ENCODE results near the gene DNAJB11.
"Not testable (repeated sequence)": the region's sequence is repeated elsewhere in the genome, so short reads cannot be mapped to it uniquely, and the experiment has no call there.

DNAJB11 gene

GRCh38 chr3:186570096-186570940 lies at the start of gene DNAJB11:
Gene DNAJB11 (plus strand): TSS chr3:186570720. CDS start chr3:186570898, 178 bp downstream.
- peak; percentile 98 to 99 for DNase-seq

- no peak for DNase-seq
Measured at GRCh38 chr3:186520957-186521842, 49.3 kb upstream of the DNAJB11 start.

GRCh38 chr3:186523022-186523421 lies 47.5 kb upstream of the DNAJB11 start:
- no peak for DNase-seq

- no peak for DNase-seq
Measured at GRCh38 chr3:186523434-186523833, 47.1 kb upstream of the DNAJB11 start.

GRCh38 chr3:186524616-186525015 lies 45.9 kb upstream of the DNAJB11 start:
- no peak for DNase-seq

GRCh38 chr3:186525369-186526255 lies 44.9 kb upstream of the DNAJB11 start:
- DNase-seq: no peak

- DNase-seq: no peak
Measured at GRCh38 chr3:186526256-186526606, 44.3 kb upstream of the DNAJB11 start.

GRCh38 chr3:186529201-186529999 lies 41.1 kb upstream of the DNAJB11 start:
- no peak for DNase-seq

GRCh38 chr3:186530415-186530814 lies 40.1 kb upstream of the DNAJB11 start:
- DNase-seq: no peak

GRCh38 chr3:186531694-186532093 lies 38.8 kb upstream of the DNAJB11 start:
- DNase-seq: not testable (repeated sequence)

- DNase-seq: no peak
Measured at GRCh38 chr3:186532598-186533072, 37.9 kb upstream of the DNAJB11 start.

GRCh38 chr3:186534113-186534669 lies 36.3 kb upstream of the DNAJB11 start:
- no peak for DNase-seq

GRCh38 chr3:186536883-186537844 lies 33.4 kb upstream of the DNAJB11 start:
- DNase-seq: no peak

GRCh38 chr3:186538779-186539178 lies 31.7 kb upstream of the DNAJB11 start:
- DNase-seq: no peak

- DNase-seq: peak; percentile 58 to 61
Measured at GRCh38 chr3:186540221-186540834, 30.2 kb upstream of the DNAJB11 start.

- DNase-seq: no peak
Measured at GRCh38 chr3:186540835-186541226, 29.7 kb upstream of the DNAJB11 start.

GRCh38 chr3:186544281-186544680 lies 26.2 kb upstream of the DNAJB11 start, which contains the start of gene CRYGS:
Gene CRYGS (minus strand): TSS chr3:186544380. CDS start chr3:186544326, 54 bp downstream.
- DNase-seq: no peak

GRCh38 chr3:186549497-186549896 lies 21.0 kb upstream of the DNAJB11 start:
- no peak for DNase-seq

- DNase-seq: no peak
Measured at GRCh38 chr3:186551387-186551786, 19.1 kb upstream of the DNAJB11 start.
